Stimulated activated CD8-positive, alpha-beta memory T cell treated with anti-CD3 and anti-CD28 coated beads, Interleukin-15, amount 100 ng/mL, for 24 hours (primary cell): ENCODE measurements around the gene ALOXE3.

Source experiments
- DNase-seq: peaks from one replicate; pipeline ENCODE4 v3.0.0-alpha.2; 2020; ENCODE audit warnings: low read depth

The ALOXE3 gene

GRCh38 chr17:8051831-8052230, 66.5 kb downstream of the ALOXE3 start:
- DNase-seq, result no peak

DNA sequence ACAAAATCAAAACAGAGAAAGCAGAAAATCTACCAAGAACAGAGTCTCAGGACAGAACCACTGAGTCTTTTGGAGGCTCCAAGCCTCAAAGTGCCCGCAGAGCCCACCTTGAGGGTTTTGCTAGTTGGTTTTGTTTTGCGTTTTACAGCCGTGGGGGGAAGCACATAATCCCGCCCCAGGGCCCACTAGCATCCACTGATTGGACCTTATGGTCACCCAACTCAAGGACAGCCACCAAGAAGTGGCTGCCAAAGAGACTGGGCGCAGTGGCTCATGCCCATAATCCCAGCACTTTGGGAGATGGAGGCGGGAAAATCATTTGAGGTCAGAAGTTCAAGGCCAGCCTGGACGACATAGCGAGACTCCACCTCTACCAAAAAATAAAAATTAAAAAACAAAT, 69.6 kb downstream of the ALOXE3 start:
- no peak for DNase-seq

DNA sequence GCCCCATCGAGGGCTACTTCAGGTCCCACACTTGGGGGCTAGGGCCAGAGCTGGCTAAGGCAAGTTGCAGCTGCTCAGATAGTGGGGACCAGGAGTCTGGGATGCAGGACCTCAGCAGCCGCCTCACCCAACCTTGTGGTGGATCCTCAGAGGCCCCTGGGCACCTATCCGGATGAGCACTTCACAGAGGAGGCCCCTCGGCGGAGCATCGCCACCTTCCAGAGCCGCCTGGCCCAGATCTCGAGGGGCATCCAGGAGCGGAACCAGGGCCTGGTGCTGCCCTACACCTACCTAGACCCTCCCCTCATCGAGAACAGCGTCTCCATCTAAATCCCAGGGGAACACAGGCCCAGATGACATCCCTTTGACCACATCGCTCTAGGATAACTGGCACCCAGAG, 70.1 kb downstream of the ALOXE3 start:
- DNase-seq, result no peak

- DNase-seq, result no peak
Measured at GRCh38 chr17:8047769-8048110, 70.6 kb downstream of the ALOXE3 start.

DNA sequence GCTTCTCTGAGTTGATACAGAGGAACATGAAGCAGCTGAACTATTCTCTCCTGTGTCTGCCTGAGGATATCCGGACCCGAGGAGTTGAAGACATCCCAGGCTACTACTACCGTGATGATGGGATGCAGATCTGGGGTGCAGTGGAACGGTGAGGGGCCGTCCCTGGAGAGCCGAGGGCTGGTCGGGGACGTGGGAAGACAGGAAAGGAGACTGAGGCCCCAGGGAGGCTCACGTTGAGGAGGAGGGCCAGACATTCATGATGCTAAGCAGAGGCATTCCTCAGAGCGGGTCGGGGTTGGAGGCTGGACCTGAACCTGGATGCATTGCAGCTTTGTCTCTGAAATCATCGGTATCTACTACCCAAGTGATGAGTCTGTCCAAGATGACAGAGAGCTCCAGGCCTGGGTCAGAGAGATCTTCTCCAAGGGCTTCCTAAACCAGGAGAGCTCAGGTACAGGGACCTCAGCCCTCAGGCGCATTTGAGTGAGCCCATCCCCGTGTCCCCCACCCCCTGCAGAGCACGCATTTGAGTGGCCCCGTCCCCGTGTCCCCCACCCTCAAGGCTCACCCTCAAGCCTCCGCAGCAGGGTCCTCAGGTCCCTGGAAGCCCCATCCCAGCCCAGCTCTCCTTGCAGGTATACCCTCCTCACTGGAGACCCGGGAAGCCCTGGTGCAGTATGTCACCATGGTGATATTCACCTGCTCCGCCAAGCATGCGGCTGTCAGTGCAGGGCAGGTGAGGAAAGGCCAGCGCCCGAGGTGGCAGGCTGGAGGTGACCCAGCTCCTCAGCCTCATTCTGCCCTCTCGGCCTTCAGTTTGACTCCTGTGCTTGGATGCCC, 71.2 kb downstream of the ALOXE3 start:
- no peak for DNase-seq

GRCh38 chr17:8046306-8046928, 71.9 kb downstream of the ALOXE3 start:
- DNase-seq, result no peak
